GM10847 (cell line): ENCODE measurements around the gene NSD1.

ENCODE experiments used
- POLR2A ChIP-seq: IDR thresholded peaks from 2 replicates; pipeline ENCODE4 v1.6.1; 2011; ENCODE audit not compliant: insufficient read length; ENCODE audit errors: extremely low read depth

The NSD1 gene

DNA sequence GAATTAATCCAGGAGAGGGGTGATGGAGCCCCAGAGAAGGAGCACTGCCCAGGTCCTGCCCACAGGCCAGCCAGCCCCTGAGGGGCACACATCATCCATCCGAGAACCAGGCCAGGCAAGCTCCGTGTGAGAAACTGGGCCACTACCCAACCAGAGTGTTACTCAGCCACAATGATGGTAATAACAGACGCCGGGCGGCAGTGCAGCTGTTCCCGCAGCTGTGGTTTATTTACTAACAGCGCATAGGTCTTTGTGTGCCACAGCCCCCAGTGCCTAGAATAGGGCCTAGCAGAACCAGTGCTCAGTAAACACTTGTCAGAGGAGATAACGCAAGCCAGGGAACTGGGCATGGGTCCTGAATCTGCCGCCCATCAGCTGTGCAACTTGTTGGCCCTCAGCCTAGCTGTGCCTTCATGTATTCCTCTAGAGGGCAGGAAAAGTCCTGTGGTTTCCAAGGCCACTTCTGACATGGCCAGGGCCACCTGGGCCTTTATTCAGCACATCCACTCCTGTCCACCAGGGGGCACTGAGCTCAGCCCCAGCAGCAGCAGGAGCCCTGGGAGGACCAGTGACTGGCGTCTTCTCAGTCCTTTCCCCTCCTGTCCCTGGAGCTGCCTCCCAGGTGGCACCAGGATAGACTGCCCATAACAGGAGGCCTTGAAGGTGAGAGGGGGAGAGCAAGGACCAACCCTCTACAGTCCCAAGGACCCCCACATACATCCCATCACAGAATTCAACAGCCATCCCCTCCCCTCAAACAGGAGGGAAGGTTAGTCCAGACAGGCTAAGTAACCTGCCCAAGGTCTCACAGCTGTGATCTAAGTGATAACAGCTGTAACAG is 176.0 kb downstream of the NSD1 start:
- no peak for TF ChIP-seq POLR2A

DNA sequence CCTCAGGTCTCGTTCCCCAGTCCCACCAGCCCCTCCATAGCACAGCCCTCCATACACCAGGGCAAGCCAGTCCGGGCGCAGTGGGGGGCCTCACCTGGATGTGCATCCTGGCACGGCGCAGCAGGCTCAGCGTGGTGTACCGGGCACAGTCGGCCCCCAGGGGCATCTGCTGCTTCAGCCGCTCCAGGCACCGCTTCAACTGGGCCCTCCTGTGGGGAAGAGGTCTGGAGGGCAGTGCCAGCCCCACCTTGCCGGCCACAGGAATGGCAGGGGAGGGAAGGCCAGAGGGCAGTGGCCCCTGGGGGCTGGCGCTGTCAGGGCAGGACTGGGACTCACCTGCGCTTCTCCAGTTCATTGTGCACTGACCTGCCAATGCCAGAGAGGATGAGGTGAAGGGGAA is 176.8 kb downstream of the NSD1 start:
- TF ChIP-seq POLR2A: no peak

DNA sequence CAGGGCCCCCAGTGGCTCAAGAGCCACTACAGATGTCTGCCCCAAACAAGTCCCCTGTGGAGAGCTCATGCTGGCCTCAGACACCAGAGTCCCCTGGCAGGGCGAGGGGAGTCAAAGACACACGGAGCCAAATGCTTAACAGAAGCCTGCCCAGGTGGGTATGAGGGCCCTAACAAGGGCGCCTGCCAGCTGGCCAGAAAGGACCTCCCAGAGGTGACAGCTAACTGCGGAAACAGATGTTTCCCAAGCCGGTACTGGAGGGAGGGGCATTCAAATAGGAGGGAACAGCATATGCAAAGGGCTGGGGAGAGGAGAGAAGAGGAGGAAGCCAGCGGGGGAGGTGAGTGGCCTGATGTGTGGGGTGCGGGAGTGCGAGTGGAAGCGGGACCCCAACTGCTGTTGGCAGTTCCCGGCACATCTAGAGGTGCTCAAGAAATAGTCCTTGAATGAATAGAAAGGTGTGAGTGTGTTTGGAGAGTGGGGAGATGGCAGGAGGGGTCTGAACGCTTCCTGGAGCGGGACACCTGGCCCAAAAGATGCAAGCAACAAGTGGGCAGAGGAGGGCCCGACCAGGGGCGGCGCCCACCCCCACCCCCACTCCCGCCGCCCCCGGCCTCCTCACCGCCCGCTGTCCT is 177.3 kb downstream of the NSD1 start:
- peak; percentile 36 for TF ChIP-seq POLR2A

DNA sequence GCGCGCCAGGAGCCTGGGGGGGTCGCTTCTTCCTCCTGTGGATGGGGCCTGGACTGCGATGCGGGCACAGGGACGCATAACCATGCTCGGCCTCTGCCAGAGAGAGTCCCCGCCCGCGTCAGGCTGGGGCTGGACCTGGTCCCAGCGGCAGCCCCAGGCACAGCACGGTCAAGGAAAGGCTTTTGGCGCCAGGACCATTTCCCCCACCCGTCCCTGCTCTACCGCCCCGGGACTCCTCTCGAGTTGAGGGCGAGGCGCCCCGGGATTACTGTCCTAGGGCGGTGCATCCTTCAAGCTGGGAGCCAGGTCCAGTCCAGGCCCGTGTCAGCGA is 177.8 kb downstream of the NSD1 start:
- TF ChIP-seq POLR2A: no peak

DNA sequence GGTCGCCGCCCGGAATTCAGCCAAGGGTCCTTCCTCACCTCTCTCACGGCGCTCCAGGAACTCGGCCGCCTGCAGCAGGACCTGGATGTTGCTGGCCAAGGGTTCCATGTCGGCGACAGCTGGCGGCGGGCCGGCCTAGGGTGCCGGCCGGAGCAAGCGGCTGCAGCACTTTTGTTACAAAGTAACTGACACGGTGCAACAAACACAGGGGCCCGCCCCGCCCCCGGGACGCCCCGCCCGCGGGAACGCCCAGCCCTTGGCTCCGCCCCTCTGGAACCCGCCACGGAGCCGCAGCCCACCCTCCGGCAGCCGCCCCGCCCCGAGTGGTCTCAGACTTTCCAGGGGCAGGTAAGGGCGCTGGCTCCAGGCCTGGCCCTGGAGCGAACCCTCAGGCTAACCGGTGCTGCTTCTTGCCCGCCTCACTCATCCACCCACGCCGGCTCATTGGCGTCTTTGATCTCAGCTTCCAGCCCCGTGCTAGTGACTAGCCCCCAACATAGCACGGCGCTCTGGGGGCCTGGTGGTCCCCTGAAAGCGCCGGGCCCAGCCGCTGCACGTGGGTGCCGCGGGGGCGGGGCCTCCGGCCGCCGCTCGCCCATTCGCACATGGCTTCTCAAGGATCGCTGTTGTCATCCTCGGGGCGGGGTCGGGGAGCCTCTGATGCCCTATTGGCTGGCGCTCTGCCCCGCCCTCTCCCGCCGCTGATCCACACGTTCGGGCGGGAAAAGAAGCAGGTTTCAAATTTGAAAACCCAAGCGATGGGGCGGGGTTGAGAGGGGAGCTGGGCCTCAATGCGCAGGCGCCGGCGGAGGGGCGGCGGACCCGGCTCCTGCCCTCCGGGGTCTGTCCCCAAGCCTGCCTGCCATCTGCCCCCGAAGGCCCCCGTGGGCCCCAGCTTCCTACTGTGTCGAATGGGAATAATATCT is 178.4 kb downstream of the NSD1 start, which contains the start of gene MXD3:
Gene MXD3, minus strand, starts transcription at position 176 of the 926 bp plus-strand sequence. Its CDS starts 68 bp downstream, at position 108.
- peak; percentile 36 for TF ChIP-seq POLR2A

DNA sequence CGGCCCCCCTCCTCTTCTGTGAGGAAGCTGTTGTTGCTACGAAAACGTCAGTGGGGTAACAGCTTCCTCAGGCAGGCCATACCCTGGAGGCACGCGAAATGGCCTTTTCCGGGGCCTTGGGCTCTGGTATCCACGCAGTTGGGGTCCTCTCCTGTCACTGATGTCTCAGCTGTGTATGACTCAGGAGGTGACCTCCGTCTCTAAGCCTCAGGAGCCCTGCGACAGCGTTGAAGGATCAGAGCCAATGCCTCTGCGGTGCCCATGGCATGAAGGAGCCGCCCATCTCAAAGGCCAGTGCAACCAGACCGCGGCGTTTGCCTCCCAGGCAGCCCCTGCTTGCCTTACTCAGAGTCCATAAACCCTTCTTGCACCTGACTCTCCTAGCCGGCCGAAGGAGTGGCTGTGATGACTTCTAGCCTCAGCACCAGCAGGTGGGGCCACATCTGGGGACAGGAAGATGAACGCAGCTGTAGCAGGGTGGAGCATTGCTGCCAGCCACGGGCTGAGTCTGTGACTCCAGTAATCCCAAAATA is 179.1 kb downstream of the NSD1 start:
- TF ChIP-seq POLR2A: peak; percentile 26

DNA sequence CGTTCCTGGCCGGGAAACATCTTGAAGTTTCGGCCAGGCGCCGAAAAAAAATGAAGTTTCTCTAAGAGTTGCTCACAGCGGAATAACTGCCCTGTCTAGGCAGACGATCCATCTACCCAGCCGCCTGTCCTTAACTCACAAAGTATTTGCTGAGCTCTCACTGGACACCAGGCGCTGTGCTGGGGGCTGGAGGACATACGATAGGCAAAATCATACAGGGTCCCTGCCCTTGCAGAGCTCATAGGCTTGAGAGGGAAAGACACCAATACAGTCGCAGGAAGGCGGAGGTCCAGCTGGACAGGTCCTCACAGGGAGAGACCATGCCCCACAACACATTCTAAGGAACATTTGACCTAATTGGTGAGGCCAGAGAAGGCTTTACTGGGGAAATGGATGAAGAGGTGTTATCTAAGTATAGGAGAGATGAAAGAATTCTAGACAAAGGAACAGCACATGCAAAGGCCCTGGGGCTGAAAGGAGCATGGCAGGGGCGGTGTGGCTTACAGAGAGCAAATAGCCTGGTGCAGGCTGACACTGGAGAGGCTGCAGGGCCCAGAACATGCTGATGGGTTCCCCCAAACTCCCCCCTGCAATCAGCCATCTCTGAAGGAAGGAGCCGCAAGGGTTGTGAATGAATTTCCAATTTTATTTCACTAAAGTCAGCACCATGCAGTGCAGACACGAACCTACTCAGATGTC is 180.1 kb downstream of the NSD1 start:
- no peak for TF ChIP-seq POLR2A

DNA sequence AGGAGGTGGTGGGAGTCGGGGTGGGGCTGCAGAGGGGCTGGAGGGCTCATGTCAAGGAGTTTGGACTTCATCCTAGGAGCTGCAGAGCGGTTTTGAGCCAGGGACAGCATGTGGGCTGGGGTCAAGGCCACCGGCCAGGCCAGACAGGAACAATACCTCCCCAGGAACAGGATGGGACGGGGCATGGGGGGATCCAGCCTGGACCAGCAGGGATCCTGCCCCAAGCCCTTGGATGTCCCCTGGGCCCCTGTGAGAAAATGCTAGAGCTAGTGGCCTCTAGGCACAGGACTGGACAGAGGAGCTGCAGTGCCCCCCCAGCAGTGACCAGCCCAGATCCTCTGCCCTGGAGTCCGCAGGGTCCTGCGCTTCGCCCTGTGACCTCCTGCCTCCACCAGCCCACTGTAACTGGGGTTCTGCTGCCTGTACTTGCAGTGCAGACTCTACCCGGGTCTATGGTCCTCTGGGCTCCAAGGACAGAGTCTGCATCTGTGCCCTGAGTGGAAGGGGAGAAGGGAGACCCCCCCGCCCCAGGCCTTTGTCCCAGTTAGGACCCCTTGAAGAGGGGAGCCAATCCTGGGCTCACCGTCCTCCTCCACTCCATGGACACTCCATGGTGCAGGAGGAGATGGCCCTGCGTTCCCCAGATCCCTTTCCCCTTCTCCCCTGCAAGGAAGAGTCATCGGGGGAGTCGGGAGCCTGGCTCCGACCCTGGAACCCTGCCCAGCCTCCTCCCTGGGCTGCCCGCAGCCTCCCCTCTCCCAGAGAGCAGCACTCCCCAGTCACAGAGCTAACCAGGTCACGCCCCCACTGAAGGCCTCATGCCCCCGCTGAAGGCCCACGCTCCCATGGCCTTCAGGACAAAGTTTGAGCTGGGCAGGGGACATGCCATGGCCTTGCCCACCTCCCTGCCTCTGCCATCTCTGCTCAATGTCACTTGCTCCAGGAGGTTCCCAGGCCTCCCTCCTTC is 181.1 kb downstream of the NSD1 start:
- no peak for TF ChIP-seq POLR2A

DNA sequence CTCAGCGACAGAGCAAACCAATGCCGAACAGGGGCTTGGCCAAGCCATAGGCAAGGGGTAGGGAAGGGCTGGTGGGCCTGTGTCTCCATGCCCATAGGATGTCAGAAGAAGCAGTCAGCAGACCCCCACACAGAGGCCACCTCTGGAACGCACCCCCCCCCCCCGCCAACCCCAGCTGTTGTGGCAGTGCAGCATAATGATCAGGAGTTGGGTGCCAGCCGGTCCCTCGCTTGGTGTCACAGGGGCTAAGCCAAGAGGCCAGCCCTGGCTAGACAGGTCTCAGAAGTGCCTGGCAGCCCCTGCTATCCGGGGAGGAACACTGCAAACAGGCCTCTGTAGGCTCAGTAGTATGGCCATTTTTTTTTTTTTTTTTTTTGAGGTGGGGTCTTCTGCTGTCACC is 181.8 kb downstream of the NSD1 start:
- TF ChIP-seq POLR2A: no peak

DNA sequence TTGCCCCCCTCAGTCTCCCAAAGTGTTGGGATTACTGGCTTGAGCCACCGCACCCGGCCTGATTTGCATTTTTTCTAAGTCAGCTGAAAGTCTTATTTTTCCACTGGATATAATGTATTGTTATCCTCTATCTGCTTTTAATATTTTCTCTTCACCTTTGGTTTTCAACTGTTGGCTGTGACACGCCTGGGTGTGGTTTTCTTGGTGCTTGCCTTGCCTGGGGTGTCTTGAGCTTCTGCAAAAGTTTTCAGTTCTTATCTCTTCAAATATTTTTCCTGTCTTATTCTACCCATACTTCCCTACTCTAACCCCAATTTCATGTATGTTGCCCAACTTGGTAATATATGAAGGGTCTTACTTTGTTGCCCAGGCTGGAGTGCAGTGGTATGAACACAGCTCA is 182.4 kb downstream of the NSD1 start:
- no peak for TF ChIP-seq POLR2A

DNA sequence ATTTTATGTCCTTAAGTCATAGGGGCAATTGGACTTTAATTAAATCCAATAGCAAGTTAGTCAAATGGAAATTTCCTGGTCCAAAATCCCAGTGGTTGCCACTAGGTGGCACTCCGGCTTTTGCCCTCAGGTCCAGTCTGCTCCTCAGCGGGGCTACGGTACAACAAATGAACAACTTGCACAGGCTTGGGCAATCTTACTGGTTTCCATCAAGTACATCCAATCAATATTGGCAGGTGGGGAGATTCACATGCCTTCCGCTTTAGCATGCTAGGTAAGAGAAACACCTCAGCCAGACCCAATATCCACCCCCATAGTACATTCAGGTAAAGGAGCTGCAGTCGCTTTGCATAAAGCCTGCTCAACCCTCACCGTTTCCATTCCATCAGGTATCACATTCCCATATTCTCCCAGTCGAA is 184.4 kb downstream of the NSD1 start:
- TF ChIP-seq POLR2A: no peak

DNA sequence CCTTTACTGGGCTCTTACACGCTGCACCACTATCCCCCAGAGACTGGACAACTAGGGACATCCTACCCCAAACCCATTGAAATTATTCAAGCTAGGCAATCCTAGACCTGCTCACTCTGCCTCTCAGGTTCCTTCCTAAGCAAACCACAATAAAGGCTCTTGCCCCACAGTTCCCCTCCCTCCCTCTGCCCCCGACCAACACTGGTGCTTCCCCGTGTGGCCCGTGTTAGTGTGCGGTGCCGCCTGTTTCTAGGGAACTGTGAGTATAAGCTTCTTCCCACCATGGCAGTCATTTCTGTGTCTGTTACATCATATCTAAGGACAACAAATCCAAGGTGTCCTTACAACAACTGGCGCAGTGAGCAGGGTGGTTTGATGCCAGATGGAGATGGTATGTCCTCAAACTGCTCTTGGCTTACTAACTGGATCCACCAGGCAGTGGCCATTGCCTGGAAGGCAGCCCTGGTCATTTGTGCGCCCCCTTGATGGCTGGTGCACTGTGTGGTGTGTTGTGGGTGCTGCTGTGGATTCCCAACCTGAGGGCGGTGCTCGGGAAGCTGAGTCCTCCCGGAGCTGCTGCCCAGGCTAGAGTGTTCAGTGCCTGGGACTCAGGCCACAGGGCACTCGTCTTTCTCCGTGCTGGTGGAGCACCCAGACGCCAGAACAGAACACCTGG is 186.5 kb downstream of the NSD1 start:
- TF ChIP-seq POLR2A: no peak

DNA sequence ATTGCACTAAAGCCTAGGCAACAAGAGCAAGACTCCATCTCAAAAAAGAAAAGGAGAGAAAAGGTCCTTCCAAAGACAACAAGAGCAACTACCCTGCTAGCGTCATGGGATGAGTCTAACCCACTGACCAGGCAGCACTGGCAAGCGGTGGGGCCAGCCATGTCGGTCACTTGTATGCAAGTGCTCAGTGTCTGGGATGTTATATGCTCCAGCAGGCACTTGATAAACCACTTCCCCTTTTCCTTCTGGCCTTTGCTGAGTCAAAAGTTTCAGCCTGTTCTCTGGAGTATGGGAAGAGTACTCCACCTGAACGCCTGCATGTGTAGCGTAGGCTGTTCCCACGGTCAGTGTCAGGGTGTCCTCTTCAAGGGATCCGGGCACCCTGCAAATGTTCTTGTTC is 187.3 kb downstream of the NSD1 start:
- no peak for TF ChIP-seq POLR2A
